T-helper 17 cell (primary cell): ENCODE results near the gene IL6R. TPM values are rescaled to one million over a fixed set of nuclear protein-coding genes. Genes with fewer than 3 reads are reported as not detected.
"Not testable (repeated sequence)": the region's sequence is repeated elsewhere in the genome, so short reads cannot be mapped to it uniquely, and the experiment has no call there.

Experiments used
- ATAC-seq: fragments of 150-1000 bp; cut with Tn5 transposase; 2 replicates; pipeline ENCODE4 v1.10.0; 2021; ENCODE audit warnings: mild to moderate bottlenecking, moderate library complexity
- DNase-seq, 3 donors: peaks; one replicate each; pipeline versions ENCODE4 v3.0.0 to v3.0.0-alpha.2; 2020 to 2021
- H3K9me3 ChIP-seq: one replicate; pipeline ENCODE4 v1.7.0; 2013; ENCODE audit warnings: low read length, mild to moderate bottlenecking; ENCODE audit not compliant: control insufficient read depth, poor library complexity, severe bottlenecking
- H3K27ac Mint-ChIP-seq: one replicate; pipeline ENCODE4 v1.8.0; 2022; ENCODE audit warnings: mild to moderate bottlenecking, moderate library complexity, mixed read lengths
- H3K27me3 Mint-ChIP-seq: one replicate; pipeline ENCODE4 v1.8.0; 2022; ENCODE audit warnings: mixed read lengths
- H3K36me3 Mint-ChIP-seq: one replicate; pipeline ENCODE4 v1.8.0; 2022; ENCODE audit warnings: low read depth, mixed read lengths
- H3K4me1 Mint-ChIP-seq: one replicate; pipeline ENCODE4 v1.8.0; 2022; ENCODE audit warnings: mild to moderate bottlenecking, mixed read lengths
- H3K4me3 Mint-ChIP-seq: one replicate; pipeline ENCODE4 v1.8.0; 2022; ENCODE audit warnings: mild to moderate bottlenecking, moderate library complexity, mixed read lengths
- total RNA-seq, 4 donors: library from RNA in 2 of 4; stranded (reverse) in 2 of 4; gene quantifications; one replicate each; pipeline ENCODE4 v1.2.3 and lab custom pipeline; 2022 to 2026

The IL6R gene
- total RNA-seq, 2 donors from 2014 or later: 72.8 to 79.0 TPM

DNA sequence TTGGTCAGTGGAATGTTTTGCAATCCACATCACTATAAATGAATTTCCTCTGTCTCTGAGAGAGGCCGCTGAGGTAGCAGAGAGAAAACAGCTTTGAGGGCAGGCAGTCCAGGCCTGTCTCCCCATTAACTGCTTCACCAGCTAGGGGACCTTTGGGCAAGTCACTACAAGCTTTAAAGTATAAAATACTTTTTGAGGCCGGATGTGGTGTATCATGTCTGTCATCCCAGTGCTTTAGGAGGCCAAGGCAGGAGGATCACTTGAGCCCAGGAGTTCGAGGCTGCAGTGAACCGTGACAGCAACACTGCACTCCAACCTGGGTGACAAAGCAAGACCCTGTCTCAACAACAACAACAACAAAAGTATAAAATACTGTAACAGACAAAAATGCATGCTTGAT is 6.4 kb downstream of the IL6R start:
- H3K4me1 Mint-ChIP-seq: peaks cover 59% of the 10 kb centered on the region
- no peaks in the 10 kb centered on the region for H3K9me3 ChIP-seq
- peak overlapping the region; percentile 98 for H3K27ac Mint-ChIP-seq
- H3K4me3 Mint-ChIP-seq: peak overlapping the region; percentile 76
- no peak for ATAC-seq
- peaks cover 5% of the 10 kb centered on the region for H3K36me3 Mint-ChIP-seq
- DNase-seq: no peak
- no peaks in the 10 kb centered on the region for H3K27me3 Mint-ChIP-seq

DNA sequence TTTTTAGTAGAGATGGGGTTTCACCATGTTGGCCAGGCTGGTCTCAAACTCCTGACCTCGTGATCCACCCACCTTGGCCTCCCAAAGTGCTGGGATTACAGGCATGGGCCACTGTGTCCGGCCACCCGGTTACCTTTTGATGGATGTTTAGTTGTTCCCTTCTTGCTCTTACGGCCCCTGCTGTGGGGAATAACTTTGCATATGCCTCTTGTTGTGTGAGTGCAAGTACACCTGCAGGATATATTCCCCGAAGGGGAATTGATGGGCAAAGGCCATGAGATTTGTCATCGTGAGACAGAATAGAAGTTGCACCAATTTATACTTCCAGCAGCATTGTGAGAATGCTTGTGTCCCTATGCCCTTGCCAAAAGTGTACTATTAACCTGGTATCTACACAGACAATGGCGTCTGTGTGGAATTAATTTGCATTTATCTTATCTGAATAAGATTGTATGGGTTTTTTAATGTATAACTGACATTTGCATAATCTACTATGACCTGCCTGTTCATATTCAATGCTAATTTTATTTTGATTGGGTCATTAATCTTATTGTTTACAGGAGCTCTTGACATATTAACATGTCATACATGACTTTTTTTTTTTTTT is 8.1 kb downstream of the IL6R start:
- H3K27me3 Mint-ChIP-seq: no peaks in the 10 kb centered on the region
- no peaks in the 10 kb centered on the region for H3K9me3 ChIP-seq
- no peak for DNase-seq
- peak overlapping the region; percentile 75 for H3K4me3 Mint-ChIP-seq
- H3K36me3 Mint-ChIP-seq: peaks cover 7% of the 10 kb centered on the region
- H3K27ac Mint-ChIP-seq: peak overlapping the region; percentile 98
- no peak for ATAC-seq
- H3K4me1 Mint-ChIP-seq: peaks cover 56% of the 10 kb centered on the region

DNA sequence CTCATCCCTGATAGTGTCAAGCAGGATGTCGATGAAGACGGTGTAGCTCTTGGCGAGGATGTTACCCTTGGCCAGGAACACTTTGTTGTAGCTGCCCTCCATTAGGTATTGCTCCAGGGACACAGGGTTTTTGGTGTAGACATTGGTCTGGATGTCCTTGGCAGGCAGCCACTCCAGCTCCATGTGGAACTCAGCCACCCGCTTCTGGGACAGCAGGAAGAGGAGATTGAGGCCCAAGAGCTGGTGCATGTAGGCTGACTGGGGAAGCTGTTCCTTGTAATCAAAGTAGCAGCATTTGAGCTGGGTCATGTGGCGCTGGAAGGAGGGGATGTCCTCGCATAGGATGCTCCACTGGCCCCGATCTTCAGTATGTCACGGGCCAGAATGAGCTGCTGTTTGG is 9.5 kb downstream of the IL6R start:
- no peak for DNase-seq
- H3K36me3 Mint-ChIP-seq: peaks cover 10% of the 10 kb centered on the region
- peak overlapping the region; percentile 98 for H3K27ac Mint-ChIP-seq
- no peaks in the 10 kb centered on the region for H3K27me3 Mint-ChIP-seq
- H3K4me1 Mint-ChIP-seq: peaks cover 58% of the 10 kb centered on the region
- no peak for ATAC-seq
- no peaks in the 10 kb centered on the region for H3K9me3 ChIP-seq
- H3K4me3 Mint-ChIP-seq: peak overlapping the region; percentile 15

DNA sequence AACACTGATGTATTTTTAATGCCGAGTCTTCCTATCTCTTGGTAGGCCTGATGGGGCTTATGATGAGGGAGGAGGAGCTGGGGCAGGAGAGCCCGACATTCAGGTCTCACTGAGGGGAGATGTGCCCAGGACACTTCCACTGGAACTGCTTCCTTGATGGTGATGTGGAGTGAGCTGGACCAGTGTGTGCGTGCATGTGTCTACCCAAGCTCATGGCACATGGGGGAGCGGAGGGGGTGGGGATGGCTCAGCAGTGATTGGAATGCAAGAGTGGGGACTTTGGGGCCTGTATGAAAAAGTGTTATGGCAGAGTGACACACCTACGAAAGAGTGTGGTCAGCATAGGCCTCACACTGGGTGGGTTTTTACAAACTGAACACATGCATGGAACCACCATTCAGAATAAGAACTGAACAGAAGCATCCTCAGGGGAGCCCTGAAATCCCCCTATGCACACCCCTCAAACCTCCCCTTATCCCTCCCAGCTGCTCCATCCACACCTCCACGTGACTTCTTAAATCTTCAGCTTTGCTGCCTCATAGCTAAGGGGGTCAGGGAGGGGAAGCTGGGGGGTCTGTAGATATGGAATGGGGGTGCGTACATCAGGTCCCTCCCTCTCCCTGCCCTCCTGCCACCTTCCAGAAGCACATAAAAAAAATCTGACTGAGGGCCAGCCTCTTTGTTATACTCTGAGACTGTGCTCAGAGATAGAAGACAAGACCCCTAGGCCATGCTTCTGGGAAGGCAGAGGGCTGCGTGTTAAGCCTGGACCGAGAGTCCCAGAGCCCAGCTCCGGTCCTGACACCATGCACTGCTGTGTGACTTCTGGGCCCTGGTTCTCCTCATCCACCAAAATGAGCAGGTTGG is 11.6 kb downstream of the IL6R start:
- ATAC-seq: no peak
- H3K9me3 ChIP-seq: no peaks in the 10 kb centered on the region
- no peaks in the 10 kb centered on the region for H3K27me3 Mint-ChIP-seq
- H3K4me1 Mint-ChIP-seq: peaks cover 57% of the 10 kb centered on the region
- no peak for DNase-seq
- no peak overlapping the region for H3K4me3 Mint-ChIP-seq
- H3K36me3 Mint-ChIP-seq: peaks cover 7% of the 10 kb centered on the region
- H3K27ac Mint-ChIP-seq: peak overlapping the region; percentile 98

DNA sequence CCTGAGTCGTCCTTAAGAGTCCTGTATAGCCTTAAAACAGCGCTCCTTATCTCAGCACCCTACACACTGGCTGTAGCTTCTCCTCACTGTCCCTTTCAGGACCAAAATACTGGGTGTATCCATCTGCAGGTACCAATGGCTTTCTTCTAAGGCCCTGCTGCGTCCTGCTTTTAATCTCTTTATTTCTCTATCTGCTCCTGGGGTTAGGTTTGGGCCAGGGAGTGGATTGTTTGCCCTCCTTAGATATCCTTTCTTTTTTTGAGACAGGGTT is 12.1 kb downstream of the IL6R start:
- Mint-ChIP-seq H3K27ac (peak overlapping the region; percentile 98), H3K36me3 (peaks cover 7% of the 10 kb centered on the region), H3K4me1 (peaks cover 60% of the 10 kb centered on the region), H3K4me3 (peak overlapping the region; percentile 15), H3K27me3 (no peaks in the 10 kb centered on the region)
- no peak for DNase-seq
- no peaks in the 10 kb centered on the region for H3K9me3 ChIP-seq
- no peak for ATAC-seq

DNA sequence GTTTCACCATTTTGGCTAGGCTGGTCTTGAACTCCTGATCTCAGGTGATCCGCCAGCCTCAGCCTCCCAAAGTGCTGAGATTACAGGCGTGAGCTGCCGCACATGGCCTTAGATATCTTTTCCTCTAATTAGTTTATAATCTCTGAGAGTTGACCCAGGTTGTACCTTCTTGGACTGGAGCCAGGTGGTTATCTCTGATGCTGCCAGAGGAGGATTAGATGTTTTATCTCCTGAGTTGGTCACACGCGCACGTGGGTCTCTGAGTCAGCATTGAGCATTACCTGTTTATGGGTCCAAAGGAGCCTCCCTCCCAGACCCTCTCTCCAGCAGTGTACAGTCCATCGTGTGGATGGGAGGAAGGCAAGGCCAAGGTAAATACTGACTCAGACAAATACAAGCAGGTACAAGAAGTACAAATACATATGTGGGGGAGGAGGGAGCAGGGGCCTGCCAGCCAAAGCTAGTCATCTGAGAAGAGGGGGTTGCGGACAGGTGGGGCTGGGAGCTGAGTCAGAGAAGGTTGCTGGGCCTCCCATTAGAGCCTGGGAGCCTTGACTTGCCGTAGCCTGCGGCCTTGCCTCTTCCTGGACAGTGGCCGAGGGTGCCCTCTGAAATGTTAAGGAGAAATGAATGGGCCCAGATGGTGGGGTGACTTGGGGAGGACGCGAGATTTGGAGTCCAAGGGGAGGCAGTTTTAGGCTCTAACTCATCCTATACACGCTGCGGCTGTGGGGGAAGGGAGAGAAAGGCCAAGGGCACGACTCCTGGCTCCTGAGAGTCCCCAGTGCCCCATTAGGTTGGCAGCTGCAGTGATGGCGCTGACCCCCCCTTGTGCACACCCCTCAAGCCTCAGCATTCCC is 13.1 kb downstream of the IL6R start:
- H3K27me3 Mint-ChIP-seq: no peaks in the 10 kb centered on the region
- ATAC-seq (peak; percentile 40), DNase-seq (peak in 1 of 3 donors; percentile 38)
- no peaks in the 10 kb centered on the region for H3K9me3 ChIP-seq
- H3K36me3 Mint-ChIP-seq: peaks cover 7% of the 10 kb centered on the region
- H3K4me3 Mint-ChIP-seq: peak overlapping the region; percentile 89
- peaks cover 69% of the 10 kb centered on the region for H3K4me1 Mint-ChIP-seq
- H3K27ac Mint-ChIP-seq: peak overlapping the region; percentile 98

DNA sequence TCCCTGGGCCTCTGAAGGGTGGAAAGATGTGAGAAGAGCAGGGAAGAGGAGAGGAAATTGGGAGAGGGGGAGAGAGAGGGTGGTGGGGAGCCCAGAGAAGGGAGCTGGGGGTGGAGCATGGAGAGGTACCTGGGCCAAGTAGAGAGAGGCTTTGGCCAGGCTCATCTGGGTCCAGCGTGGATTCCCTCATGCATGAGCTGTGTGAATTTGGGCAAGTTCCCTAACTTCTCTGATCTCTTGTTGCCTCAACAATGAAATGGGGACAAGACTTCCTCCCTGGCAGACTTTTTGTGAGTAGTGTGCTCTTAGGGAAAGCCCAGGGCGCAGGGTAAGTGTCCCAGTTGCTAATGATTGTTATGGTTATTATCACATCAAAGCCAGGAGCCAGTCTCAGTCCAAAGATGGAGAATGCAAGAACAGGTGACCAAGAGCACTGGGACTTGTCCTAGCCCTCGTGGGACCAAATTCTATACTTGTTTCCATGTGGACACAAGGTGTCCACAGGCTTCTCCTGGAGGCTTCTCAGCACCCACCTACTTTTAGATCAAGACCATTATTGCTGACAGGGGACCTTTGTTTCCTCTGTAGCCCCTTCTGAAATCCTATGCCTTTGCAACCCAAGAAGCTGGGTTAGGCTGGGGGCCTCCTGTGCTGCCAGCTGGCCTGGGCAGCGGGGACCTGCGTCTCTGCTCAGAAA is 13.9 kb downstream of the IL6R start:
- Mint-ChIP-seq H3K36me3 (peaks cover 5% of the 10 kb centered on the region), H3K4me1 (peaks cover 69% of the 10 kb centered on the region), H3K27ac (peak overlapping the region; percentile 98), H3K4me3 (peak overlapping the region; percentile 89), H3K27me3 (no peaks in the 10 kb centered on the region)
- DNase-seq (no peak), ATAC-seq (peak; percentile 41)
- H3K9me3 ChIP-seq: no peaks in the 10 kb centered on the region

DNA sequence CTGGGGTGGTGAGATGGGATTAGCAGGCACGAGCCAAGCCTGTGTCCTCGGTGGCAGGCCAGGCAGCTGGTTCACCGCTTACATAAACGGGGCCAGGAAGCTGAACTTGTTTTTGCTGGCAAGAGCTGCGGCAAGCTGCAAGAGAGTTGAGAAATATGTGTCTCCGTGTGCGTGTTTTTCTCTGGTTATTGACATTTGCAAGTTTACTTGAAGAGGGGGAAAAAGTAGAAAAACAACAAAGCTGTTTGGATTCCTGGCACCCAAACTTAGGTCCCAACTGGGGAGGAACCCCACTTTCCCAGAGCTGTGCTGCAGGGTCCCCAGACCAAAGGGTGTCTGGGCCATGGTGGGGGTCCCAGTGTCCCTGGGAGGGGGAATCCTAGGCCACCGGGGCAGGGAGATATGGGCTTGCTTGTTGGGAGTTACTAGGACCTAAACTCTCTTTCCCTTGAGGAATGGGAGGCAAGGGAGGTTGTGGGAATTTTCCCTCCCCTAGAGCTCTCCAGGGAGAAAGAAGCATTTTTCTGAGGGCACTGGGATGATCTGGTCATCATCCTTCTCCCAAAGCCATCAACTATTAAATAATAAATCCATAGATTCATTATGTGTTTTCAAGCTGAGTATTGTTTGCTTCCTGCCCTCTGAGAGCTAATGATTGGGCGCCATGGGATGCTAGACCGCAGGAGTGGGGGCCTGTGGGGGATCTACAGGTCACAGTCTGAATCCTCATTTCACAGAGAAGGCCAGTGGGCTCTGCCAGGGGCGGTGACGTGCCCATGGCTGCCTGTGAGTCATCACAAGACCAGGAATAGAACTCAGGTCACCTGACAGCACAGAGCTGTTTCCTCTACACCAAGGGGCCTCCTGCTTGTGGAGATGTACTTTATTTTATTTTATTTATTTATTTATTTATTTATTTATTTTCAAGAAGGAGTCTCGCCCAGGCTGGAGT is 14.8 kb downstream of the IL6R start:
- peaks cover 5% of the 10 kb centered on the region for H3K36me3 Mint-ChIP-seq
- DNase-seq: peak in 1 of 3 donors; percentile 49
- H3K4me1 Mint-ChIP-seq: peaks cover 69% of the 10 kb centered on the region

DNA sequence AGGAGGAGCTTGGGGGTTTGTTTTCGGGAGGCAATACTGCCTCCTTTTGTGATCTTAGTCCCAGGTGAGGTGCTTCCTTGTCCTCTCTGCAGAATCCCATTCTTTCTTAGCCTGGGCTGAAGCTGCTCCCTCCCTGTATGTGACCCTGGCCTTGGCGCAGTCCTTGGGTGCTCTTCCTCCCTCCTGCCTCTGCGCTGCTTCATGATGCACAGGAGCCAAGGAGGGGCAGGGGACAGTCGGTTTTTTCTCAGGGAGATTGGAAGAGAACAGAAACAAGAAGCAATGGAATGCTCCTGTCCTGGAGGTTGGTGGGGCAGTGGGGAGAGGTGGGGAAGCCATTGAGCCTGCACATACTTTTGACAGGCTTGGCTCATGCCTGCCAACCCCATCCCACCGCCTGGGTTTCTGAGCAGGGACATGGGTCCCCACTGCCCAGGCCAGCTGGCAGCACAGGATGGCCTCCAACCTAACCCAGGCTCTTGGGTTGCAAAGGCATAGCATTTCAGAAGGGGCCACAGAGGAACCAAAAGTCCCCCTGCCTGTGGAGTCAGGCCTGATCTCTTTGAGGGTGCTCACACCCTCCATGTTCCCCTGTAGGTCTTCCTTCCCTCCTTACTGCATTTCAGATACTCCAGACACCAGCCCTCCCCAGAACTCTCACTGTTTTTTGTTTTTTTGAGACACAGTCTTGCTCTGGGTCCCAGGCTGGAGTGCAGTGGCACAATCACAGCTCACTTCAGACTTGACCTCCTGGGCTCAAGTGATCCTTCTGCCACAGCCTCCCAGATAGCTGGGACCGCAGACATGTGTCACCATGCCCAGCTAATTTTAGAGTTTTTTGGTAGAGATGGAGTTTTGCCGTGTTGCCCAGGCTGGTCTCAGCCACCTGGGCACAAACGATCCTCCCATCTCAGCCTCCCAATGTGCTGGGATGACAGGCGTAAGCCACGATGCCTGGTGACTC is 16.1 kb downstream of the IL6R start:
- Mint-ChIP-seq H3K4me1 (peaks cover 73% of the 10 kb centered on the region), H3K27ac (peak overlapping the region; percentile 98), H3K36me3 (peaks cover 5% of the 10 kb centered on the region), H3K27me3 (no peaks in the 10 kb centered on the region), H3K4me3 (peak overlapping the region; percentile 73)
- H3K9me3 ChIP-seq: no peaks in the 10 kb centered on the region
- ATAC-seq (no peak), DNase-seq (no peak)

More for the DNA sequence above, 14.8 kb downstream of the IL6R start:
- no peaks in the 10 kb centered on the region for H3K9me3 ChIP-seq
- Mint-ChIP-seq H3K4me3 (peak overlapping the region; percentile 89), H3K27ac (peak overlapping the region; percentile 98), H3K27me3 (no peaks in the 10 kb centered on the region)
- ATAC-seq: peak; percentile 71

DNA sequence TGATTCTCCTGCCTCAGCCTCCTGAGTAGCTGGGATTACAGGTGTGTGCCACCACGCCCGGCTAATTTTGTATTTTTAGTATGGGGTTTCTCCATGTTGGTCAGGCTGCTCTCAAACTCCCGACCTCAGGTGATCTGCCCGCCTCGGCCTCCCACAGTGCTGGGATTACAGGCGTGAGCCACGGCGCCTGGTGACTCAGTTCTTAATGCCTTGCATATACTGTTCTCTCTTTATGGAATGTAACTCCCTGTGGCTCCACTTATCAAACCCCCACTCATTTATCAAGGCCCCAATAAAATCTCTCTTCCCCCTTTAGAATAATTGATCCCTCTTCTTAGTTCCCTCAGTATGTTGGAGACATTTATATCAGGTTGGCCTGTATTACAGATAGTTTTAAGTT is 16.9 kb downstream of the IL6R start:
- H3K27me3 Mint-ChIP-seq, ATAC-seq, DNase-seq, H3K36me3 Mint-ChIP-seq, H3K9me3 ChIP-seq: not testable (repeated sequence)
- peak overlapping the region; percentile 28 for H3K4me3 Mint-ChIP-seq
- H3K4me1 Mint-ChIP-seq: peaks cover 72% of the 10 kb centered on the region
- H3K27ac Mint-ChIP-seq: peak overlapping the region; percentile 90

DNA sequence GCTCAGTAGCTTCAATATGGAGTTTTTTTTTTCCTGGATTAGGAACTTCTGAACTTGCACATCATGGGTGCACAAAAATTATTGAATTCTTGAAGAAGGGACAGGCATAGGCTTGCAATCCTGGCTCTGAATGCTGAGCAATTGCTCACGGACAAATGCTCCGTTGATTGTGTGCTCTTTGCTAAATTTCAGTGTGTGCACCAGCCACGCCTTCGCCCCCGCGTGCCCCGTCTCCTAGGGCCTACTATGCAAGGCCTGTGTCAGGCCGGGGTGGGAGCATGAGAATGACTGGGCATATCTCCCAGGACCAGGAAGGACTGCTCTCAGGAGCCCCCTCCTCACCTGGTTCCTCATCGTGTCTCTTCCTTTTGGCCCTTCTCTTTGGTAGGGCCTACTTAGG is 17.4 kb downstream of the IL6R start:
- H3K27ac Mint-ChIP-seq: peak overlapping the region; percentile 90
- H3K4me3 Mint-ChIP-seq: peak overlapping the region; percentile 57
- no peak for DNase-seq

More for the DNA sequence above, 17.4 kb downstream of the IL6R start:
- Mint-ChIP-seq H3K36me3 (peaks cover 5% of the 10 kb centered on the region), H3K4me1 (peaks cover 71% of the 10 kb centered on the region), H3K27me3 (no peaks in the 10 kb centered on the region)
- H3K9me3 ChIP-seq: no peaks in the 10 kb centered on the region
- no peak for ATAC-seq
